ENCODE data around the gene OSBPL5. TPM values are rescaled to one million over a fixed set of nuclear protein-coding genes. Genes with fewer than 3 reads are reported as not detected.

OSBPL5 gene
- total RNA-seq, 4 donors from 2014 or later = 12.9 to 64.2 (median 22.3) TPM

DNA sequence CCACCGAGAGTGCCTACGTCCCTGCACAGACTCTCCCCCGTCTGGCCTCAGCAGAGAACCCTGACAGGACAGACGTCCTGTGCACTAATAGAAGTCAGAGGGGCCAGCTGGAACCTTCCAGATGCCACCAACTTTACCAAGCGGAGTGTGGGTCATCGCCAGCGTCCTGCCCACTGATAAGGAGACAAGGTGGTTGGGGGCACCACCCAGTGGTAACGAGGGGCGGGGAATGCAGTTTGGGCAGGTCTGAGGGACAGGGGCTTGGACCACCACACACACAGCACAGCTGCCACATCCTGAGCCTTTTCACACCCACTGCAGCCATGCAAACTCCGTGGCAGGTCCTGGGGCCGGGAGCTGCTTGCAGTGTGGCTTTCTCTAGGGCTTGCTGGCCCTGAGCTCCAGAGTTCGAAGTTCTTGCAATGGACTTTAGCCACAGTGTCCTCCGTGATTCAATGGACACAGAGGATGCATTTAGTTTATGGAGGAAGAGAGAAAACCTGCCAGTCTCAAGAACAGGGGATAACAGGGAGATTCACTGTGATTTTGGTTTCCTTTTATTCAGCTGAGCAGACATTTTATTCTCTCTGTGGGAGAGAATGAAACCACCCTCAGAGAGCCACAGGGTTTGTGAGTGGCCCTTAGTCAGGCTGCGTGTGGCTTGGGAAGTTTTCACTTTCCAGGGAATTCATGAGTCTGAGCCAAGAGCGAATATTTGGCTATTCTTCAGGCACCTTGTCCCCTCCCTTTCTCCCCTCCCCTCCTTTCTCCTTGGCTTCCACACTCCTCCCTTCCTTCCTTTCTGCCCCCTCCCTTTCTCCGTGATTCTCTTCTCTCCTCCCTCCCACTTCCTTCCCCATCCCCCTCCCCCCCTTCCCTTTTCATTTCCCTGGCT is 40.4 kb upstream of the OSBPL5 start:
- TF ChIP-seq, protein P1, sequence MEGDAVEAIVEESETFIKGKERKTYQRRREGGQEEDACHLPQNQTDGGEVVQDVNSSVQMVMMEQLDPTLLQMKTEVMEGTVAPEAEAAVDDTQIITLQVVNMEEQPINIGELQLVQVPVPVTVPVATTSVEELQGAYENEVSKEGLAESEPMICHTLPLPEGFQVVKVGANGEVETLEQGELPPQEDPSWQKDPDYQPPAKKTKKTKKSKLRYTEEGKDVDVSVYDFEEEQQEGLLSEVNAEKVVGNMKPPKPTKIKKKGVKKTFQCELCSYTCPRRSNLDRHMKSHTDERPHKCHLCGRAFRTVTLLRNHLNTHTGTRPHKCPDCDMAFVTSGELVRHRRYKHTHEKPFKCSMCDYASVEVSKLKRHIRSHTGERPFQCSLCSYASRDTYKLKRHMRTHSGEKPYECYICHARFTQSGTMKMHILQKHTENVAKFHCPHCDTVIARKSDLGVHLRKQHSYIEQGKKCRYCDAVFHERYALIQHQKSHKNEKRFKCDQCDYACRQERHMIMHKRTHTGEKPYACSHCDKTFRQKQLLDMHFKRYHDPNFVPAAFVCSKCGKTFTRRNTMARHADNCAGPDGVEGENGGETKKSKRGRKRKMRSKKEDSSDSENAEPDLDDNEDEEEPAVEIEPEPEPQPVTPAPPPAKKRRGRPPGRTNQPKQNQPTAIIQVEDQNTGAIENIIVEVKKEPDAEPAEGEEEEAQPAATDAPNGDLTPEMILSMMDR (IDR thresholded peaks at IDR 0.05; ENCODE audit: low read depth) = no peak

DNA sequence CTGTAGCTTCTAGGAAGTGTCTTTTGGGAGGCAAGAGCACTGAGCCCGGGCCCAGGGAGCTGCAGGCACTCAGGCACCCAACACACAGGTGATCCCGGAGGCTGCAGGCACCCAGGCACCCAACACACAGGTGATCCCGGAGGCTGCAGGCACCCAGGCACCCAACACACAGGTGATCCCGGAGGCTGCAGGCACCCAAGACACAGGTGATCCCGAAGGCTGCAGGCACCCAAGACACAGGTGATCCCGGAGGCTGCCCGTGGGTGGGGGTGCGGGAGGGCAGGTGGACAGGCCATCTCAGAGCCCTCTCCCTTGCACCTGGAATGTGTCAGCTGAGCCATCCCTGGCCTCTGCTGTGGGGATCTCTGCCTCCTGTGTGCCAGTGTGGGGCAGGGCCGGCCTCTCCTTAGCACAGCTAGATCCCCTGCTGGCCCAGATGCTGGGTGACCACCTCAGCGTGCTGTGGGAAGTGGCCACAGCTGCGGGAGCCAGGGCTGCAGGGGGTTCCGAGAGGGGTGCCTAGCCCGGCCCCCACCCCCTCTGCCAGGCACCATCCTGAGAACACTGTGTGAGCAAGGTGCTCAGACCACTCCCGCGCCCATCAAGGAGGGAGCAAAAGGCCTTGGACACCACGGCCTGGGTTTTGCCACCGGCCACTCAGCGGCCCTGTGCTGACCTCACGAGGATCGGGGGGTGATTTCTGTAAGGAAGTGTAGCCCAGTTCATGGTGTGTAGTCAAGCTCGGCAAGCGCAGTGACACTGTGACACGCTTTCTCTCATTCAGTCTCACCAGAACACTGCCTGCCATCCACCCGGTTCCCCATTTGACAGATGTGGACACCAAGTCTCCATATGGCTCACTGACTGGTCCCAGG is 39.3 kb upstream of the OSBPL5 start:
- TF ChIP-seq, protein P1 (IDR thresholded peaks at IDR 0.05; ENCODE audit: low read depth) = no peak

DNA sequence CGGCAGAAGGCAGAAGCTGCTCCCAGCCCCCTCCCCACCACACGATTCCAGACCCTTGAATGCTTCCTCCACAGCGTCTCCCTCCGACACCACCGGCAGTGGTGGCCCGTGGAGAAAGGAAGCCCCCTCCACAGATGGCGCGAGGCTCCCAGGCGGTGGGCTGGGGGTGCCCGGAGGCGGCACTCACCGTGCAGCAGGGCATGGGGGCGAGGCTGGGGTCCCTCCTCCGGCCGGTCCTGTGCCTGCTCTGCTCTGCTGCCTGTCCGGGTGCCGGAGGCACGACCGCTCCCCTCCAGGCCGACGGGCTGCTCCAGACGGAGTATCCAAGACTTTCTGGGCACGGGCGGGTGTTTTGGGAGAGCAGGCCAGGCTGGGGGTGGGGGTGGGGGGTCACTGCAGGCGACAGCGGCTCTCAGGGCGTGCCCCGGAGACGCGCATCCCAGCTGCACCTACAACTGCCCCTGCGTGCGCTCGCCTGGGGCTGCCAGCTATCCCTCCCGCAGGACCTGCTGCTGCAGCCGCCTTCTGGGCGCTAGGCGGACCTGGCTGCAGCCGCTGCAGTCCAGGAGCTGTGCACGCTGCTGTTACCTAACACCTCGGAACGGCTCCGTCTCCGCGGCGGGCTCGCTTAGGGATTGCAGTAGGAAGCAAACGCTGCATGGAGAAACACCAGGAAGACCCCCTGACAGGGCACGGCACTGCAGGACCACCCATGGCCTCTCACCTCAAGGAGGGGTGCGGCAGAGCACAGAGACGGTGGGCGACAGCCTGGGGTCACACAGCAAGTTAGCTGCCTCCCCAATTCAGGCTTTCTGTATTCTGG is 38.3 kb upstream of the OSBPL5 start:
- TF ChIP-seq, protein P1 (IDR thresholded peaks at IDR 0.05; ENCODE audit: low read depth) = no peak

DNA sequence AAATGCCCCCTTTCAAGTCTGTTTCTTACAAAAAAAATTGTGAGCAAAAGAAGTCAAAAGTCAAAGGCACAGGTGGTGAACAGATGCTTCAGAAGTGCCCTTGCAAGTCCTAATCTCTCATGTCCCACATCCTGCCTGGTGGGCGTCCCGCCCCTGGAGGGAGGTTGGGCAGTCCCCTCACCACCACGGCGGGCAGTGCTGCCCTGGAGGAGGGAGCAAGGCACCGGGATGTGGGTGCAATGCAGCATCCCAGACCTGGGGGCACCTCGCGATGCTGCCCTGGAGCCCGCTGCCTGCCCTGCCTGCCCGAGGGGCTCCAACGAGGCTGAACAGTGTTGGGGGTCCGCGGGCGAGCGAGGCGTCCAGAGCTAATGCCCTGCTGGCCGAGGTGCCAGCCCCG is 37.6 kb upstream of the OSBPL5 start:
- TF ChIP-seq, protein P1 (IDR thresholded peaks at IDR 0.05; ENCODE audit: low read depth) = no peak

DNA sequence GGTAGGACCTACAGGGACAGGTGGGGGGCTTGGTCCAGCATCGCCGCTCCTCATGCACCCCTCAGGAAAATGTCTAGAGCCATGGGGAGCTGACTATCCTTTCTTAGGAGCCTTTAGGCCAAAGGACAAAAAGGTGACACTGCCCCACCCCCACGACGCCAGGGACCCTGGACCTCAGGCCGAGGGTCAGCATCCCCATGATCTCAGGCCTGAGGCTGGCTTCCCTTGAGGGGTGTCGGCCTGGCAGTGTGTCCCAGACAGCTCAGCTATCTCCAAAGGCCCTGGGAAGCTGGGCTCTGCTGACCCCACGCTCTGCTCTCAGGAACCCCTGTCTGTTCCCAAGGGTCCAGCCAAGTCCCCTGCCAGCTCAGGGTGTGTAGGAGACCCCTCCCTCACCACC is 37.2 kb upstream of the OSBPL5 start:
- TF ChIP-seq, protein P1 (IDR thresholded peaks at IDR 0.05; ENCODE audit: low read depth) = no peak

DNA sequence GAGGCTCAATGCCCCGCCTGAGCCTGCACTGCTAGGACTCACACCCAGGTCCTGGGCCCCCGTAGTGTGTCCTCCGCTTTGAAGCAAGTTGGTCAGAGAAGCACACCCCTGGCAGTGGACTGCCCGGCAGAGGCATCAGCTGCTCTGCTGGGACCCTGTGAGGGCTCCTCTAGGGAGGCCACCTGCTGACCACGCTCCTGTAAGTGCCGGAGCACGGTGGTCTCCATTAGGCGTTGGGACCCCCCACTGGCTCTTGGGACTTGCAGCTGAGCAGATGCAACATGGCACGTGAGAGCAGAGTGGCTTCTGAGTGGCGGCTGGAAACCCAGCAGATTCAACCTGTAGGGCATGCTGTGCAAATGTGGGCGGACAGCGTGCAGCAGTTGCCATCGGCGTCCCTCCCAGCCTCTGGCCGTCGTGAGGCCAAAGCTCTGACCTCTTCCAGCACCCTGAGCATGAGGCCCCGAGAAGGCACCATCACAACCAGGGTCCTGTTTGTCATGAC is 36.6 kb upstream of the OSBPL5 start:
- TF ChIP-seq, protein P1 (IDR thresholded peaks at IDR 0.05; ENCODE audit: low read depth) = no peak

All from subcutaneous adipose tissue (tissue), 4 donors.